GM12891 (cell line): ENCODE results near the gene SMCO4.

Experiments used
- DNase-seq: peaks from one replicate; pipeline ENCODE4 v3.0.0; 2011; ENCODE audit warnings: low spot score; ENCODE audit not compliant: insufficient read length
- FAIRE-seq: peaks from 2 replicates; lab custom pipeline; 2011; peaks lifted over from hg19 to GRCh38; lab: Jason Lieb, UNC
- PAX5 ChIP-seq: IDR thresholded peaks from 2 replicates; pipeline ENCODE4 v1.6.1; 2011; ENCODE audit warnings: low read length, moderate library complexity, mild to moderate bottlenecking; ENCODE audit not compliant: insufficient read depth, severe bottlenecking
- POLR2A ChIP-seq: IDR thresholded peaks from 2 replicates; pipeline ENCODE4 v1.6.1; 2011; ENCODE audit warnings: low read depth, low read length, control low read depth
- POLR2AphosphoS5 ChIP-seq: IDR thresholded peaks from 2 replicates; pipeline ENCODE4 v1.6.1; 2011; ENCODE audit warnings: low read depth, low read length, control low read depth
- POU2F2 ChIP-seq: IDR thresholded peaks from 2 replicates; pipeline ENCODE4 v1.6.1; 2011; ENCODE audit warnings: low read depth, mild to moderate bottlenecking, control low read depth, low read length, moderate library complexity
- SPI1 ChIP-seq: IDR thresholded peaks from 2 replicates; pipeline ENCODE4 v1.6.1; 2011; ENCODE audit warnings: low read depth, low read length, control low read depth
- TAF1 ChIP-seq: IDR thresholded peaks from 2 replicates; pipeline ENCODE4 v1.6.1; 2011; ENCODE audit warnings: low read depth, low read length, control low read depth

The SMCO4 gene

GRCh38 chr11:93529707-93530467, 13.3 kb downstream of the SMCO4 start:
- FAIRE-seq (peak; percentile 89), DNase-seq (no peak)

GRCh38 chr11:93528757-93529645, 14.2 kb downstream of the SMCO4 start:
- FAIRE-seq (no peak), DNase-seq (no peak)
- TF ChIP-seq POU2F2 (no peak), TAF1 (no peak), SPI1 (no peak), POLR2AphosphoS5 (no peak), PAX5 (no peak), POLR2A (no peak)

More at GRCh38 chr11:93529707-93530467, 13.3 kb downstream of the SMCO4 start:
- TF ChIP-seq POU2F2 = no peak
- no peak for TF ChIP-seq PAX5
- TF ChIP-seq POLR2AphosphoS5 = no peak
- TF ChIP-seq TAF1 = no peak
- TF ChIP-seq SPI1 = no peak
- TF ChIP-seq POLR2A = no peak

GRCh38 chr11:93528252-93528651, 14.9 kb downstream of the SMCO4 start:
- no peak for DNase-seq
- no peak for FAIRE-seq
- TF ChIP-seq POLR2AphosphoS5 = no peak
- TF ChIP-seq TAF1 = no peak
- TF ChIP-seq POU2F2 = no peak
- no peak for TF ChIP-seq SPI1
- no peak for TF ChIP-seq PAX5
- no peak for TF ChIP-seq POLR2A

GRCh38 chr11:93526641-93527583, 16.3 kb downstream of the SMCO4 start:
- TF ChIP-seq POLR2AphosphoS5 = no peak
- TF ChIP-seq SPI1 = peak; percentile 82
- FAIRE-seq (peak; percentile 54), DNase-seq (no peak)

- TF ChIP-seq POLR2AphosphoS5 (no peak), POLR2A (no peak), PAX5 (no peak), SPI1 (no peak), POU2F2 (no peak), TAF1 (no peak)
- peak; percentile 79 for FAIRE-seq
- DNase-seq = no peak
Measured at GRCh38 chr11:93526346-93526633, 16.9 kb downstream of the SMCO4 start.

DNA sequence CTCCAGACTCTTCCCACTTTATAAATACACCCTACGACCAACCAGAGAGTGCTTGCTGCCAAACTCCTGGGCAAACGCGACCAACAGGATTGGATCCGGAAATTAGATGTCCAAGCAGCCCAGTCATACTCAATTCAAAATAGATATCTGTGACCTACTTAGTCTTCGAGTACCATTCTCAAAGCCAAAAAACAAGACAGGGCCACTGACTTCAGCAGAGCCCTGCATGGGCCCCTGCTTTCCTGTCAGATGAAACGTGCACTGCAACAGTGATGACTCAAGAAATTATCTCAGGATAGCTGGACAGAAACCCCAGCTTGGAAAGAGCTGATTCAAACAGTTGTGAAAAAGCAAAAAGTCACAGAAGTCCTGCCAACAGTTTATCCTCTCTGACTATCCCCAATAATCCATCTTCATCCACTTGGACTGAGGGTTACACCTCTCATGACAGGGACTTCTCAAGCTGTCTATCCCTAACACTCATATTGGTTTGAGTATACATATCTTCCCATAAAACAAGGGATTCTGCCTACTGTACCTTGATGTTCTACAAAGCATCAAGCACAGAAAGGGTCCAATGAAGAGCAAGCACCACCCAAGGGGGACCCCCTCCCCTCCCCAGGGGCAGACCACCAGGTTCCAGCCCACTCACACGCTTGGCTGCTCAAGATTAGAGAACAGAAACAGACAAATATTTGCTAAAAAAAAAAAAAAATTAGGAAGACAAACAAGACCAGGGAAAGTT, 17.4 kb downstream of the SMCO4 start:
- DNase-seq (no peak), FAIRE-seq (peak; percentile 50)
- TF ChIP-seq TAF1 = no peak
- TF ChIP-seq PAX5 = peak; percentile 61

GRCh38 chr11:93524858-93525257, 18.3 kb downstream of the SMCO4 start:
- FAIRE-seq (peak; percentile 23), DNase-seq (no peak)
- TF ChIP-seq PAX5 = no peak
- TF ChIP-seq POU2F2 = no peak
- TF ChIP-seq TAF1 = no peak
- no peak for TF ChIP-seq POLR2AphosphoS5
- TF ChIP-seq SPI1 = no peak
- TF ChIP-seq POLR2A = no peak

GRCh38 chr11:93524173-93524536, 19.0 kb downstream of the SMCO4 start:
- FAIRE-seq (no peak), DNase-seq (no peak)
- no peak for TF ChIP-seq POU2F2
- TF ChIP-seq POLR2A = no peak
- no peak for TF ChIP-seq POLR2AphosphoS5
- TF ChIP-seq PAX5 = no peak
- TF ChIP-seq TAF1 = no peak
- no peak for TF ChIP-seq SPI1
